HepG2 (cell line): Measurements from ENCODE around the gene FOXK2. TPM values are rescaled to one million over a fixed set of nuclear protein-coding genes. Genes with fewer than 3 reads are reported as not detected.

ENCODE experiments used
- ATF2 ChIP-seq: sonication (generic); formaldehyde crosslinking; IDR thresholded peaks from 2 replicates; pipeline ENCODE4 v1.4.0; 2020; ENCODE audit warnings: missing genetic modification reagents
- FOXP4 ChIP-seq: sonication (generic); formaldehyde crosslinking; IDR thresholded peaks from 2 replicates; pipeline ENCODE4 v1.4.0; 2020; ENCODE audit warnings: missing genetic modification reagents
- GABPA ChIP-seq, 2 experiments: IDR thresholded peaks; 2 replicates each; pipeline ENCODE4 v1.6.1; 2011 to 2016; ENCODE audit warnings: low read depth in 2 of 2, low read length in 1 of 2, missing biosample characterization in 1 of 2, missing genetic modification characterization in 1 of 2
- NFYC ChIP-seq: IDR thresholded peaks from 2 replicates; pipeline ENCODE4 v1.6.1; 2016; ENCODE audit warnings: missing genetic modification reagents, missing compliant biosample characterization
- PRMT3 ChIP-seq: sonication (generic); formaldehyde crosslinking; IDR thresholded peaks from 2 replicates; pipeline ENCODE4 v1.8.1; 2022; ENCODE audit warnings: low read depth, mild to moderate bottlenecking, moderate library complexity, missing genetic modification reagents, borderline replicate concordance
- SMAD9 ChIP-seq: sonication (generic); formaldehyde crosslinking; IDR thresholded peaks from 2 replicates; pipeline ENCODE4 v1.5.1; 2020; ENCODE audit warnings: mild to moderate bottlenecking, missing genetic modification reagents
- SRSF9 ChIP-seq: fragments of 200-400 bp; formaldehyde crosslinking; IDR thresholded peaks from 2 replicates; pipeline ENCODE4 v1.6.1; 2018; ENCODE audit warnings: borderline replicate concordance, mild to moderate bottlenecking, low read depth, low read length; ENCODE audit not compliant: insufficient read depth, poor library complexity, severe bottlenecking
- YEATS4 ChIP-seq: sonication (generic); formaldehyde crosslinking; IDR thresholded peaks from 2 replicates; pipeline ENCODE4 v1.4.0; 2020; ENCODE audit warnings: missing genetic modification reagents, borderline replicate concordance
- ZBTB38 ChIP-seq: sonication (generic); formaldehyde crosslinking; IDR thresholded peaks from 2 replicates; pipeline ENCODE4 v1.5.1; 2020; ENCODE audit warnings: mild to moderate bottlenecking, missing genetic modification reagents
- ZKSCAN8 ChIP-seq: IDR thresholded peaks from 2 replicates; pipeline ENCODE4 v1.6.1; 2016; ENCODE audit warnings: borderline replicate concordance, missing genetic modification reagents, missing compliant biosample characterization
- ZMYM4 ChIP-seq: sonication (generic); formaldehyde crosslinking; IDR thresholded peaks from 2 replicates; pipeline ENCODE4 v1.8.1; 2023; ENCODE audit warnings: mild to moderate bottlenecking, missing genetic modification reagents
- ZNF136 ChIP-seq: sonication (generic); formaldehyde crosslinking; IDR thresholded peaks from 2 replicates; pipeline ENCODE4 v1.8.1; 2022; ENCODE audit warnings: low read depth, mild to moderate bottlenecking, moderate library complexity, missing genetic modification reagents
- ZNF24 ChIP-seq: fragments of 450-650 bp; IDR thresholded peaks from 2 replicates; pipeline ENCODE4 v1.6.1; 2017; ENCODE audit warnings: antibody characterized with exemption, mild to moderate bottlenecking
- ZNF3 ChIP-seq: IDR thresholded peaks from 2 replicates; pipeline ENCODE4 v1.7.0; 2017; ENCODE audit warnings: inconsistent platforms
- ZNF33B ChIP-seq: sonication (generic); formaldehyde crosslinking; IDR thresholded peaks from 2 replicates; pipeline ENCODE4 v1.5.1; 2020; ENCODE audit warnings: mild to moderate bottlenecking, missing genetic modification reagents
- ZNF614 ChIP-seq: IDR thresholded peaks from 2 replicates; pipeline ENCODE4 v1.6.1; 2018; ENCODE audit warnings: missing biosample characterization, missing genetic modification reagents, inconsistent platforms, borderline replicate concordance
- ZNF709 ChIP-seq: sonication (generic); formaldehyde crosslinking; IDR thresholded peaks from 2 replicates; pipeline ENCODE4 v1.5.0; 2020; ENCODE audit warnings: mild to moderate bottlenecking, missing genetic modification reagents
- ZSCAN31 ChIP-seq: sonication (generic); formaldehyde crosslinking; IDR thresholded peaks from 2 replicates; pipeline ENCODE4 v1.5.0; 2020; ENCODE audit warnings: low read depth, mild to moderate bottlenecking, missing genetic modification reagents
- polyA plus RNA-seq, 8 experiments: library from polyadenylated mRNA; depleted of rRNA in 3 of 8; stranded (reverse) in 7 of 8; unstranded in 1 of 8; fragments of >200 nt; fragmentation: Illumina TruSeq in 4 of 8; extraction: Trizol in 4 of 8; gene quantifications; 2 replicates each; pipeline versions ENCODE4 v1.2.1 to v1.2.3, GENCODE V29; 2011 to 2016; ENCODE audit warnings: low read depth in 4 of 8, missing spikeins in 1 of 8, mixed read lengths in 1 of 8; ENCODE audit not compliant: insufficient read depth in 1 of 8
- total RNA-seq, 5 experiments: library from RNA; depleted of rRNA; stranded (reverse); fragments of >200 nt; fragmentation: Illumina TruSeq; extraction: Trizol; gene quantifications; 2 replicates each; pipeline ENCODE4 v1.2.3, GENCODE V29; 2016; ENCODE audit warnings: low read depth in 1 of 5
- TF ChIP-seq, protein P1 (sequence below): sonication (generic); formaldehyde crosslinking; IDR thresholded peaks from 2 replicates; pipeline ENCODE4 v1.5.1; 2020; ENCODE audit warnings: mild to moderate bottlenecking, missing genetic modification reagents
- TF ChIP-seq, protein P2 (sequence below): sonication (generic); formaldehyde crosslinking; IDR thresholded peaks from 2 replicates; pipeline ENCODE4 v1.4.0; 2020; ENCODE audit warnings: missing genetic modification reagents

FOXK2 gene
- total and polyA plus RNA-seq, 2 of the 13 experiments (the other 11 are each of a cell fraction or from before 2014, with no cell fraction given), result 67.1 to 67.2 TPM

DNA sequence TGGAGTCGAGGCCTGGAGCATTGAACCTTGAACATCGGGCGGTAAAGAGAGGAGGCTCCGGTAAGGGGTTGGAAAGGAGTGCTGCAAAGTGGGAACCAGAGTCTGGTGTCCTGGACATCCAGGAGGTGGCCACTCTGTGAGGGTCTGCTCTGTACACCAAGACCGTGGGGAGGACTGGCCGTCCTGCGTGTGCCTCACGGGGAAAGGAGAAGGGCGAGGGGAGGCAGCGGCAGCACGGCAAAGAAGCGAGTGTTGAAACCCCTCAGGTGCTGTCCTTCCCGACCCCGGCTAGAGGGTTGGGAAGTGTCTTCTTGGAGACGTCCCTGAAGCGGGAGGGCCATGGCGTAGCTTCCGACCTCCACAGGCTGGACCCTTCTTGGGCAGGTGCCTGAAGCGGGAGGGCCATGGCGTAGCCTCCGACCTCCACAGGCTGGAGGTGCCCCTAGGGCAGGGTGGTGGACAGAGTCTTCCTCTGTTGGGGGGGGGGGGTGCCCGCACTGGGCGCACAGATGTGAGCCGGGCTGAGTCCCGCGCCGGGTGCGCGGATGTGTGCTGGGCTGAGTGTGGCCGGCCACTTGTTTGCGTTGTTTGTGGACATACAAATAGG is 42.0 kb downstream of the FOXK2 start (continued):
- TF ChIP-seq ZNF33B, result 0 out of 2 replicates have a peak, but pooled peaks have one; percentile 59
- no peak for TF ChIP-seq ZNF614
- no peak for TF ChIP-seq GABPA (IDR thresholded peaks at IDR 0.05; ENCODE audit: low read depth, low read length)
- no peak for TF ChIP-seq GABPA (CRISPR knock-in tag; IDR thresholded peaks at IDR 0.05; ENCODE audit: low read depth)
- no peak for TF ChIP-seq ZMYM4
- TF ChIP-seq, protein P1, sequence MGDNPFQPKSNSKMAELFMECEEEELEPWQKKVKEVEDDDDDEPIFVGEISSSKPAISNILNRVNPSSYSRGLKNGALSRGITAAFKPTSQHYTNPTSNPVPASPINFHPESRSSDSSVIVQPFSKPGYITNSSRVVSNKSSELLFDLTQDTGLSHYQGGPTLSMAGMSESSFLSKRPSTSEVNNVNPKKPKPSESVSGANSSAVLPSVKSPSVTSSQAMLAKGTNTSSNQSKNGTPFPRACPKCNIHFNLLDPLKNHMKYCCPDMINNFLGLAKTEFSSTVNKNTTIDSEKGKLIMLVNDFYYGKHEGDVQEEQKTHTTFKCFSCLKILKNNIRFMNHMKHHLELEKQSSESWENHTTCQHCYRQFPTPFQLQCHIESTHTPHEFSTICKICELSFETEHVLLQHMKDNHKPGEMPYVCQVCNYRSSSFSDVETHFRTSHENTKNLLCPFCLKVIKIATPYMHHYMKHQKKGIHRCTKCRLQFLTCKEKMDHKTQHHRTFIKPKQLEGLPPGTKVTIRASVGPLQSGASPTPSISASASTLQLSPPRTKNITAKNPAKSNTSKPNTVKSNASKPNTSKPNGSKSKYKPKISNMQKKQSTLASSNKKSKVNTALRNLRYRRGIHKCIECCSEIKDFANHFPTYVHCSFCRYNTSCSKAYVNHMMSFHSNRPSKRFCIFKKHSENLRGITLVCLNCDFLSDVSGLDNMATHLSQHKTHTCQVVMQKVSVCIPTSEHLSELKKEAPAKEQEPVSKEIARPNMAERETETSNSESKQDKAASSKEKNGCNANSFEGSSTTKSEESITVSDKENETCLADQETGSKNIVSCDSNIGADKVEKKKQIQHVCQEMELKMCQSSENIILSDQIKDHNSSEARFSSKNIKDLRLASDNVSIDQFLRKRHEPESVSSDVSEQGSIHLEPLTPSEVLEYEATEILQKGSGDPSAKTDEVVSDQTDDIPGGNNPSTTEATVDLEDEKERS, result peak; percentile 26; the same call in 1 of the 2 replicates
- no peak for TF ChIP-seq ZNF3 (CRISPR knock-in tag)
- TF ChIP-seq, protein P2, sequence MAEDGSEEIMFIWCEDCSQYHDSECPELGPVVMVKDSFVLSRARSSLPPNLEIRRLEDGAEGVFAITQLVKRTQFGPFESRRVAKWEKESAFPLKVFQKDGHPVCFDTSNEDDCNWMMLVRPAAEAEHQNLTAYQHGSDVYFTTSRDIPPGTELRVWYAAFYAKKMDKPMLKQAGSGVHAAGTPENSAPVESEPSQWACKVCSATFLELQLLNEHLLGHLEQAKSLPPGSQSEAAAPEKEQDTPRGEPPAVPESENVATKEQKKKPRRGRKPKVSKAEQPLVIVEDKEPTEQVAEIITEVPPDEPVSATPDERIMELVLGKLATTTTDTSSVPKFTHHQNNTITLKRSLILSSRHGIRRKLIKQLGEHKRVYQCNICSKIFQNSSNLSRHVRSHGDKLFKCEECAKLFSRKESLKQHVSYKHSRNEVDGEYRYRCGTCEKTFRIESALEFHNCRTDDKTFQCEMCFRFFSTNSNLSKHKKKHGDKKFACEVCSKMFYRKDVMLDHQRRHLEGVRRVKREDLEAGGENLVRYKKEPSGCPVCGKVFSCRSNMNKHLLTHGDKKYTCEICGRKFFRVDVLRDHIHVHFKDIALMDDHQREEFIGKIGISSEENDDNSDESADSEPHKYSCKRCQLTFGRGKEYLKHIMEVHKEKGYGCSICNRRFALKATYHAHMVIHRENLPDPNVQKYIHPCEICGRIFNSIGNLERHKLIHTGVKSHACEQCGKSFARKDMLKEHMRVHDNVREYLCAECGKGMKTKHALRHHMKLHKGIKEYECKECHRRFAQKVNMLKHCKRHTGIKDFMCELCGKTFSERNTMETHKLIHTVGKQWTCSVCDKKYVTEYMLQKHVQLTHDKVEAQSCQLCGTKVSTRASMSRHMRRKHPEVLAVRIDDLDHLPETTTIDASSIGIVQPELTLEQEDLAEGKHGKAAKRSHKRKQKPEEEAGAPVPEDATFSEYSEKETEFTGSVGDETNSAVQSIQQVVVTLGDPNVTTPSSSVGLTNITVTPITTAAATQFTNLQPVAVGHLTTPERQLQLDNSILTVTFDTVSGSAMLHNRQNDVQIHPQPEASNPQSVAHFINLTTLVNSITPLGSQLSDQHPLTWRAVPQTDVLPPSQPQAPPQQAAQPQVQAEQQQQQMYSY, result no peak
- TF ChIP-seq YEATS4 (CRISPR knock-in tag), result no peak
- no peak for TF ChIP-seq SMAD9 (CRISPR knock-in tag)
- TF ChIP-seq ZBTB38 (CRISPR knock-in tag), result peak; percentile 91; the same call in 1 of the 2 replicates
- TF ChIP-seq ZKSCAN8, result no peak
- TF ChIP-seq FOXP4 (CRISPR knock-in tag), result no peak
- no peak for TF ChIP-seq ZNF709
- TF ChIP-seq PRMT3 (CRISPR knock-in tag), result no peak
- no peak for TF ChIP-seq ATF2 (CRISPR knock-in tag)
- no peak for TF ChIP-seq ZSCAN31 (CRISPR knock-in tag)
- TF ChIP-seq NFYC (CRISPR knock-in tag), result no peak
- 0 out of 2 replicates have a peak, but pooled peaks have one; percentile 52 for TF ChIP-seq ZNF136 (CRISPR knock-in tag)
- no peak for TF ChIP-seq SRSF9
- TF ChIP-seq ZNF24, result no peak
